Measurements from ENCODE around the gene FARP1.
A peak's percentile ranks its signal among the peaks of the same experiment; 100 is the strongest.

Gene FARP1

GRCh38 chr13:98203646-98204326, 60.9 kb downstream of the FARP1 start:
- DNase-seq, result no peak

GRCh38 chr13:98204546-98204945, 61.7 kb downstream of the FARP1 start:
- no peak for DNase-seq

- no peak for DNase-seq
These were observed 64.1 kb downstream of the FARP1 start for GRCh38 chr13:98206946-98207345.

GRCh38 chr13:98207416-98207815, 64.5 kb downstream of the FARP1 start:
- DNase-seq, result no peak

GRCh38 chr13:98208606-98209005, 65.7 kb downstream of the FARP1 start:
- no peak for DNase-seq

- DNase-seq, result no peak
These were observed 69.9 kb downstream of the FARP1 start for GRCh38 chr13:98212763-98213162.

- no peak for DNase-seq
These were observed 70.5 kb downstream of the FARP1 start for GRCh38 chr13:98213354-98213753.

- DNase-seq, result no peak
These were observed 71.2 kb downstream of the FARP1 start for GRCh38 chr13:98214008-98214643.

- no peak for DNase-seq
These were observed 71.8 kb downstream of the FARP1 start for GRCh38 chr13:98214707-98215106.

- no peak for DNase-seq
These were observed 72.6 kb downstream of the FARP1 start for GRCh38 chr13:98215508-98215907.

- DNase-seq, result peak; percentile 49
These were observed 73.3 kb downstream of the FARP1 start for GRCh38 chr13:98216135-98216565.

- peak; percentile 70 for DNase-seq
These were observed 73.9 kb downstream of the FARP1 start for GRCh38 chr13:98216711-98217285.

GRCh38 chr13:98217597-98217996, 74.7 kb downstream of the FARP1 start:
- DNase-seq, result no peak

- DNase-seq, result no peak
These were observed 76.8 kb downstream of the FARP1 start for GRCh38 chr13:98219685-98220084.

GRCh38 chr13:98220271-98220791, 77.4 kb downstream of the FARP1 start:
- DNase-seq, result peak; percentile 25

GRCh38 chr13:98221234-98221633, 78.3 kb downstream of the FARP1 start:
- DNase-seq, result peak; percentile 92

- peak; percentile 73 for DNase-seq
These were observed 79.2 kb downstream of the FARP1 start for GRCh38 chr13:98222081-98222554.

- no peak for DNase-seq
These were observed 79.9 kb downstream of the FARP1 start for GRCh38 chr13:98222816-98223215.

GRCh38 chr13:98223741-98224140, 80.8 kb downstream of the FARP1 start:
- peak; percentile 42 for DNase-seq

- no peak for DNase-seq
These were observed 81.7 kb downstream of the FARP1 start for GRCh38 chr13:98224557-98224956.

- DNase-seq, result no peak
These were observed 82.4 kb downstream of the FARP1 start for GRCh38 chr13:98225036-98225940.

- no peak for DNase-seq
These were observed 83.6 kb downstream of the FARP1 start for GRCh38 chr13:98226496-98226895.

Data from NCI-H1092 treated with DMSO at 0.1 percent for 48 hours (cell line).